ENCODE results near the gene CACNA1F. TPM values are rescaled to one million over a fixed set of nuclear protein-coding genes. Genes with fewer than 3 reads are reported as not detected.

The CACNA1F gene
- total RNA-seq, 4 donors from 2014 or later = 0.21 to 0.40 (median 0.29) TPM; not detected in 1

DNA sequence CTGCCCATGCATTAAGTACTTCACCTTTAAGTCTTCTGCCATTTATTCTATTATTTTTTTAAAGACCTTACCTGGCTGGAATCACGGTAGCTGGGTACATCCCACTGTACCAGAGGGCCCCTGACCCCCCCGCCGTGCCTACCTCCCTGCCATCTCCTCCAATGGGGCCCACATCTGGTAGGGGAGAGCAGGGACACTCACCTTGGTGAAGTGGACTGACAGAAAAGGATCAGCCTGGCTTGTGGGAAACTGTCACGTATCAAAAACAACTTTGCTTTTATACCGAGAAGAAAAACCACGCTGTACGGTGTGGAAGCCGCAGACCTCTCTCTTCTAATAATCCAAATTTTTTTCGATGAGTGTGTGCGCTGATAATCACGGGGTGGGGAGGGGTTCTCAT is 31.3 kb upstream of the CACNA1F start, which contains the start of gene FOXP3:
TSS of gene FOXP3 (minus strand) at position 251 of the 400 bp plus-strand sequence. CDS start 6,205 bp downstream, outside the sequence.
- H3K27me3 ChIP-seq = no peaks in the 10 kb centered on the region
- no peak for DNase-seq (ENCODE audit: low spot score in 2 of 2)
- TF ChIP-seq EP300 (IDR thresholded peaks at IDR 0.05) (no peak), POLR2A (IDR thresholded peaks at IDR 0.05) (no peak)
- TF ChIP-seq, protein P1, sequence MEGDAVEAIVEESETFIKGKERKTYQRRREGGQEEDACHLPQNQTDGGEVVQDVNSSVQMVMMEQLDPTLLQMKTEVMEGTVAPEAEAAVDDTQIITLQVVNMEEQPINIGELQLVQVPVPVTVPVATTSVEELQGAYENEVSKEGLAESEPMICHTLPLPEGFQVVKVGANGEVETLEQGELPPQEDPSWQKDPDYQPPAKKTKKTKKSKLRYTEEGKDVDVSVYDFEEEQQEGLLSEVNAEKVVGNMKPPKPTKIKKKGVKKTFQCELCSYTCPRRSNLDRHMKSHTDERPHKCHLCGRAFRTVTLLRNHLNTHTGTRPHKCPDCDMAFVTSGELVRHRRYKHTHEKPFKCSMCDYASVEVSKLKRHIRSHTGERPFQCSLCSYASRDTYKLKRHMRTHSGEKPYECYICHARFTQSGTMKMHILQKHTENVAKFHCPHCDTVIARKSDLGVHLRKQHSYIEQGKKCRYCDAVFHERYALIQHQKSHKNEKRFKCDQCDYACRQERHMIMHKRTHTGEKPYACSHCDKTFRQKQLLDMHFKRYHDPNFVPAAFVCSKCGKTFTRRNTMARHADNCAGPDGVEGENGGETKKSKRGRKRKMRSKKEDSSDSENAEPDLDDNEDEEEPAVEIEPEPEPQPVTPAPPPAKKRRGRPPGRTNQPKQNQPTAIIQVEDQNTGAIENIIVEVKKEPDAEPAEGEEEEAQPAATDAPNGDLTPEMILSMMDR (IDR thresholded peaks at IDR 0.05) = no peak
- no peaks in the 10 kb centered on the region for H3K4me1 ChIP-seq
- H3K36me3 ChIP-seq = no peaks in the 10 kb centered on the region
- H3K4me3 ChIP-seq = no peak within 1 kb of the TSS
- H3K9me3 ChIP-seq = no peaks in the 10 kb centered on the region
- 83% methylated on average over 11 of the region's 11 CpGs for WGBS
- no peak within 1 kb of the TSS for H3K27ac ChIP-seq

DNA sequence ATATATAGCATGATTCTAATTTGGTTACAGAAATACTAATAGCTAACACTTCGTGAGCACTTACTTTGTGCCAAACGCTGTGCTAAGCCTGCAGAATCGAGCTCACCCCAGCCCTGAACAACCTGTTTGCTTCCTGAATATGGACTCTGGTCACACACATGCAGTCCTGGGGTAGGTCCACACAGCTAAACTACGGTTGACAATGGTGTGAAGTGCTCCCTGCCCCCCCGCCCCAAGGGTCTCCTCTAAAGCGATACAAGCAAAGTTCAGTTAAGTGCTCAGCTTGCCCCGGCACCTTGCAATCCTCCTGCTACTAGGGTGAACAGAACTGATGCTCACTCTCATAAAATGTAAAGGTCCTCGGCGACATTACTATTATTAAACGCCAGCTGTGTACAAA is 30.5 kb upstream of the CACNA1F start:
- no peaks in the 10 kb centered on the region for H3K27me3 ChIP-seq
- no peak overlapping the region for H3K4me3 ChIP-seq
- WGBS = 82% methylated on average over 10 of the region's 10 CpGs
- H3K9me3 ChIP-seq = no peaks in the 10 kb centered on the region
- no peaks in the 10 kb centered on the region for H3K36me3 ChIP-seq
- H3K27ac ChIP-seq = no peak overlapping the region
- TF ChIP-seq, protein P1 (IDR thresholded peaks at IDR 0.05) = no peak
- TF ChIP-seq POLR2AphosphoS5 (IDR thresholded peaks at IDR 0.05) = no peak
- TF ChIP-seq POLR2A (IDR thresholded peaks at IDR 0.05) = no peak
- no peak for TF ChIP-seq EP300 (IDR thresholded peaks at IDR 0.05)
- H3K4me1 ChIP-seq = no peaks in the 10 kb centered on the region
- no peak for DNase-seq (ENCODE audit: low spot score in 2 of 2)

DNA sequence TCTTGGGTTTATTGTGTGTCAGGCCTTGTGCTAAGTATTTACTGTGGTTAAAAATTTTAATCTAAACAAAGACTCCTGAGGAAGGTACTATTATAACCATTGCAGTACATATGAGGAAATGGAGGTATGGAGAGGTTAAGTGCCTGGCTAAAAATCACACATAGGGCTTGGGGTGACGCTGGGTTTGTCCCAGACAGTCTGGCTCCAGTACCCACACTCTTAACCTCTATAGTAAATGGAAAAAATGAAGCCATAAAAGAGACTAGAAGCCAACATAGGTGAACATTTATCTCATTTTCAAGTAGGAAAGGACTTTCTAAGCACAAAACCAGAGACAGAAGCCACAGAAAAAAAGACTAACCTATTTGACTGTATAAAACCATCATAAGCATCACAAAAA is 29.5 kb upstream of the CACNA1F start:
- TF ChIP-seq, protein P1 (IDR thresholded peaks at IDR 0.05) = no peak
- TF ChIP-seq POLR2A (IDR thresholded peaks at IDR 0.05) (no peak), EP300 (IDR thresholded peaks at IDR 0.05) (no peak), POLR2AphosphoS5 (IDR thresholded peaks at IDR 0.05) (no peak)
- DNase-seq (ENCODE audit: low spot score in 2 of 2) = no peak
- H3K9me3 ChIP-seq = no peaks in the 10 kb centered on the region
- no peaks in the 10 kb centered on the region for H3K27me3 ChIP-seq
- no peaks in the 10 kb centered on the region for H3K36me3 ChIP-seq
- no peak overlapping the region for H3K27ac ChIP-seq
- WGBS = 55% methylated on average over 1 of the region's 1 CpG
- H3K4me3 ChIP-seq = no peak overlapping the region
- H3K4me1 ChIP-seq = no peaks in the 10 kb centered on the region

DNA sequence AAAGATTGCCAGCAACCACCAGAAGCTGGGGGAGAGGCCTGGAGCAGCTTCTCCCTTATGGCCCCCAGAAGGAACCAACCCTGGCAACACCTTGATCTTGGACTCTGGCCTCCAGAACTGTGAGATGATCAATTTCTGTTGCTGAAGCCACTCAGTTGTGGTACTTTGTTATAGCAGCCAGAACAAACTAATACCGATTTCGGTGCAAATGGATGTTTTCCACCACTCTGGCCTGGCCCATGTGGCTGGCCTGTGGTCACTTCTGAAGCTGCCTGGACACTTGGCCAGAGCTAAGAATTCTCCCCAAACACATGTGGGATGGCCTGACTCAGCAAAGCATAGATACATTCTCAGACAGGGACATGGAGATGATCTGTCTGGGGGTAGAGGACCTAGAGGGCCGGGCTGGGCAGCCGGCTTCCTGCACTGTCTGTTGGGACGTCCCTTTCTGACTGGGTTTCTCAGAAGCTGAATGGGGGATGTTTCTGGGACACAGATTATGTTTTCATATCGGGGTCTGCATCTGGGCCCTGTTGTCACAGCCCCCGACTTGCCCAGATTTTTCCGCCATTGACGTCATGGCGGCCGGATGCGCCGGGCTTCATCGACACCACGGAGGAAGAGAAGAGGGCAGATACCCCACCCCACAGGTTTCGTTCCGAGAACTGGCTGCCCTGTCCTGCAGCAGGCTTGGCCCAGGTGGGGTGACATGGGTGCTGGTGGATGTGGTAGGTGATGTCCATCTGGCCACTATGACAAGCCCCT is 27.3 kb upstream of the CACNA1F start:
- TF ChIP-seq POLR2A (IDR thresholded peaks at IDR 0.05) (no peak), POLR2AphosphoS5 (IDR thresholded peaks at IDR 0.05) (no peak), EP300 (IDR thresholded peaks at IDR 0.05) (no peak)
- TF ChIP-seq, protein P1 (IDR thresholded peaks at IDR 0.05) = no peak
- H3K4me1 ChIP-seq = no peaks in the 10 kb centered on the region
- no peaks in the 10 kb centered on the region for H3K9me3 ChIP-seq
- WGBS = 80% methylated on average over 4 of the region's 17 CpGs
- no peaks in the 10 kb centered on the region for H3K36me3 ChIP-seq
- no peaks in the 10 kb centered on the region for H3K27me3 ChIP-seq
- H3K4me3 ChIP-seq = no peak overlapping the region
- no peak overlapping the region for H3K27ac ChIP-seq
- DNase-seq (ENCODE audit: low spot score in 2 of 2) = no peak

DNA sequence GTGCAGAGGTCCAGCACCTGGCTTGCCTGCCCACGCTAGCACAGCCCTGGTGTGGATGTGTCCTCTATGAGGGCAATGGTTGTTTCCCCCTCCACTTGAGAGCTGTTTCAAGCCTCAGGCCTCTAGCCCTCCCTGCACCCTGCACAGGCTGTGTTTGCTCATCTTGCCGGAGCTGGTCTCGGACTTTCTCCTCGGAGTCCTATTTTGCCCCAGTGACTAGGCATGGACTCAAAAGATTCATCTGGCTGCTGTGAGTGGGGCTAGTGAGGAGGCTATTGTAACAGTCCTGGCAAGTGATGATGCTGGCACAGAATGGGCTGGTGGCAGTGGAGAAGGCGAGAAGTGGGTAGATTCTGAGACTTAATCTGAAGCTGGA is 25.6 kb upstream of the CACNA1F start:
- no peak for DNase-seq (ENCODE audit: low spot score in 2 of 2)
- Histone ChIP-seq H3K27ac (no peak overlapping the region), H3K9me3 (no peaks in the 10 kb centered on the region), H3K27me3 (no peaks in the 10 kb centered on the region), H3K4me3 (no peak overlapping the region), H3K4me1 (no peaks in the 10 kb centered on the region), H3K36me3 (no peaks in the 10 kb centered on the region)
- TF ChIP-seq, protein P1 (IDR thresholded peaks at IDR 0.05) = no peak
- TF ChIP-seq POLR2AphosphoS5 (IDR thresholded peaks at IDR 0.05) (no peak), POLR2A (IDR thresholded peaks at IDR 0.05) (no peak), EP300 (IDR thresholded peaks at IDR 0.05) (no peak)
- whole genome bisulfite sequencing = 89% methylated on average over 5 of the region's 5 CpGs

All from suprapubic skin (tissue), 4 donors.